ENCODE data around the gene DOCK1.

DOCK1 gene

DNA sequence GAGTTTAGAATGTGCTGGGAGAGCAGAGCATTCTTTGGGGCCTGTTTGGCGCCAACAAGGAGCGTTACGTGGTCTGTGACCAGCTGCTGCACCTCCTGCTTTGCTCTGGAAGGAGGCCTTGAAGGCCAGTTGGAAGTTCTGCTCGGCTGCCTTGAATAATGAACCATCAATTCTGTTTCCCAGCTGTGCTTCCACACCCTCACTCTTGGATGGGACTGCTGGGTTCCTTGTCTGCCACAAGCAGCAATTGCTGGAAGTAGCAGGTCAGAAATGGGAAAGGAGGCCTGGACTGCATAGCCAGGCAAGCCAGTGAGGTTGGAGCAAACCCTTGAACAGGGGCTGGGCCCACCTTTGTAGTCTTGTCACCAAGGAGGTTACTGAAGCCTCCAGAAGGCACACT, 377.8 kb downstream of the DOCK1 start:
- TF ChIP-seq, protein P1, sequence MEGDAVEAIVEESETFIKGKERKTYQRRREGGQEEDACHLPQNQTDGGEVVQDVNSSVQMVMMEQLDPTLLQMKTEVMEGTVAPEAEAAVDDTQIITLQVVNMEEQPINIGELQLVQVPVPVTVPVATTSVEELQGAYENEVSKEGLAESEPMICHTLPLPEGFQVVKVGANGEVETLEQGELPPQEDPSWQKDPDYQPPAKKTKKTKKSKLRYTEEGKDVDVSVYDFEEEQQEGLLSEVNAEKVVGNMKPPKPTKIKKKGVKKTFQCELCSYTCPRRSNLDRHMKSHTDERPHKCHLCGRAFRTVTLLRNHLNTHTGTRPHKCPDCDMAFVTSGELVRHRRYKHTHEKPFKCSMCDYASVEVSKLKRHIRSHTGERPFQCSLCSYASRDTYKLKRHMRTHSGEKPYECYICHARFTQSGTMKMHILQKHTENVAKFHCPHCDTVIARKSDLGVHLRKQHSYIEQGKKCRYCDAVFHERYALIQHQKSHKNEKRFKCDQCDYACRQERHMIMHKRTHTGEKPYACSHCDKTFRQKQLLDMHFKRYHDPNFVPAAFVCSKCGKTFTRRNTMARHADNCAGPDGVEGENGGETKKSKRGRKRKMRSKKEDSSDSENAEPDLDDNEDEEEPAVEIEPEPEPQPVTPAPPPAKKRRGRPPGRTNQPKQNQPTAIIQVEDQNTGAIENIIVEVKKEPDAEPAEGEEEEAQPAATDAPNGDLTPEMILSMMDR (IDR thresholded peaks at IDR 0.05), result no peak
- no peak overlapping the region for H3K27ac Mint-ChIP-seq
- DNase-seq, result no peak
- H3K4me1 Mint-ChIP-seq, result peaks cover 4% of the 10 kb centered on the region
- H3K27me3 Mint-ChIP-seq (ENCODE audit: low read depth, poor library complexity), result no peaks in the 10 kb centered on the region
- H3K9me3 Mint-ChIP-seq, result peaks cover 30% of the 10 kb centered on the region
- H3K4me3 Mint-ChIP-seq, result no peak overlapping the region
- peaks cover 46% of the 10 kb centered on the region for H3K36me3 Mint-ChIP-seq (ENCODE audit: low read depth)

DNA sequence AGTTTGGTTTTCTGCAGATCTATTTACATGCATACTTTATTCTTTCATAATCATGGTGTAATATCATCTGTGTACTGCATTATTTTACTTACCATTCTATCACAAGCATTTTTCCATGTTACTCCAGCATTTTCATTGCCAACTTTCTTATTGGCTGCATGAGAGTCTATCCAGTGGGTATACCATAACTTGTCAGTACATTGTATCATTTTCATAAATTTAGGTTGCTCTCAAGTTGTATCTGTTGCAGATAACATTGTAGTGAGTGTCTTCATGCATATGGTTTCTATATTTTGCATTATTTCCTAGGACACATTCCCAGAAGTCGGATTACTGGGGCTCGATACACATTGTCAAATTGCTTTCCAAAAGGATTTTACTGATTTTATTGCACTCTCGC, 378.3 kb downstream of the DOCK1 start:
- no peaks in the 10 kb centered on the region for H3K27me3 Mint-ChIP-seq (ENCODE audit: low read depth, poor library complexity)
- no peak overlapping the region for H3K27ac Mint-ChIP-seq
- H3K36me3 Mint-ChIP-seq (ENCODE audit: low read depth), result peaks cover 44% of the 10 kb centered on the region
- peaks cover 31% of the 10 kb centered on the region for H3K9me3 Mint-ChIP-seq
- no peak for DNase-seq
- TF ChIP-seq, protein P1 (IDR thresholded peaks at IDR 0.05), result no peak
- no peaks in the 10 kb centered on the region for H3K4me1 Mint-ChIP-seq
- no peak overlapping the region for H3K4me3 Mint-ChIP-seq

DNA sequence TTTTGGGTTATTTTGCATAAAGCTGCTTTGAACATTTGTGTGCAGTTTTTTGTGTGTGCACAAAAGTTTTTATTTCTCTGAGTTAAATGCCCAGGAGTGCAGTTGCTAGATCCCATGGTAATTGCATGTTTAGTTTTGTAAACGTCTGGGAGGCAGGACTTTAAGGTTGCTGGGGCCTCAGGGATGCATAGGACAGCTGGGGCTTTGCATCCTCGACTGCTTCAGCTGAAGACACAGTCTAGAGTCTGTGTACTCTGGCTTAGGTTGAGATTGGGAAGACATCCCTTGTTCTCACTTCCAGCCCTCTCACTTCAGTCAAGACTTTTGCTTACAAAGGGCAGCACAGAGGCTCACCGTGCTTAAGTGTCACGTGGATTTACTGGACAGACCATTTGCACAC, 385.6 kb downstream of the DOCK1 start:
- peaks cover 39% of the 10 kb centered on the region for H3K9me3 Mint-ChIP-seq
- TF ChIP-seq, protein P1 (IDR thresholded peaks at IDR 0.05), result no peak
- no peak for DNase-seq
- no peak overlapping the region for H3K4me3 Mint-ChIP-seq
- peaks cover 22% of the 10 kb centered on the region for H3K4me1 Mint-ChIP-seq
- peaks cover 38% of the 10 kb centered on the region for H3K36me3 Mint-ChIP-seq (ENCODE audit: low read depth)
- H3K27ac Mint-ChIP-seq, result no peak overlapping the region
- H3K27me3 Mint-ChIP-seq (ENCODE audit: low read depth, poor library complexity), result peaks cover 4% of the 10 kb centered on the region

DNA sequence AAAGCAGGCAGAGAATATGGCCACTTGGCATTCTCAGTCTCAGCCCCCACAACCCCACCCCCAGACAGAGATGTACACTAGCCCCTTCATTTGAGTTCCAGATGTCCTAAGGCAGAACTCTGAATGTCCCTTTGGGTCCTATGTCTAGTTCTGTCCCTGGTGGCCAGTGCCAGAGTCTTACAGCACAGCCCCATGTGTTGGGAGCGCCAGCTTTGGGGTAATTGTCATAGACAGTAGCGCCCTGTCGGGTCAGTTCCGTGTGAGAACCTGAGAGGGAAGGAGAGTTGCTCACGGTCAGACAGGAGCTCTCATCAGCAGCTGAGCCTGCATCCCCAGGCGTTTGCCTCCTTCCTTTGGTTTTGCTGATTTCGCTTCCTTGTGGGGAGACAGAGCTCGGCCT, 386.1 kb downstream of the DOCK1 start:
- H3K36me3 Mint-ChIP-seq (ENCODE audit: low read depth), result peaks cover 34% of the 10 kb centered on the region
- TF ChIP-seq, protein P1 (IDR thresholded peaks at IDR 0.05), result no peak
- H3K4me3 Mint-ChIP-seq, result no peak overlapping the region
- H3K27me3 Mint-ChIP-seq (ENCODE audit: low read depth, poor library complexity), result peaks cover 4% of the 10 kb centered on the region
- DNase-seq, result no peak
- H3K27ac Mint-ChIP-seq, result peak overlapping the region; percentile 87
- H3K4me1 Mint-ChIP-seq, result peaks cover 22% of the 10 kb centered on the region
- peaks cover 37% of the 10 kb centered on the region for H3K9me3 Mint-ChIP-seq

DNA sequence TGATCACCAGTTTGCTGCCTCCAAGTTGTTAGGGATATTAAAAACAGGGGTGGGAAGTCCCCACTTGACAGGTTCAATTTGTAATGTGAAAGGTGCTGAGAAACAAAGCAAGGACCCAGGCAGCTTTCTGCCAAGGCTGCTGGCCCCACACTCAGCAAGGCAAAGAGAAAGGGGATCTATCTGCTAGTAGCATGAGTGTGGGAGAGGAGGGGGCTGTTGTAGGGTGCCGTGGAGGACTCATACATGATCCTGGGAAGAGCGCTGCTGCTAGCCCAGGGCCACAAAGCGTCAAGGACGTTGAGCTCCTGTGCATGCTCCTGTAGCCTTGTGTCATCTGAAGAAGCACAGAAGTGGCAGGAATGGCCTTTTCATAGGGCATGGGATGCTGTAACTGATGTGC, 387.7 kb downstream of the DOCK1 start:
- H3K27ac Mint-ChIP-seq, result no peak overlapping the region
- peaks cover 4% of the 10 kb centered on the region for H3K27me3 Mint-ChIP-seq (ENCODE audit: low read depth, poor library complexity)
- H3K9me3 Mint-ChIP-seq, result peaks cover 27% of the 10 kb centered on the region
- H3K4me3 Mint-ChIP-seq, result no peak overlapping the region
- H3K36me3 Mint-ChIP-seq (ENCODE audit: low read depth), result peaks cover 25% of the 10 kb centered on the region
- peaks cover 36% of the 10 kb centered on the region for H3K4me1 Mint-ChIP-seq
- TF ChIP-seq, protein P1 (IDR thresholded peaks at IDR 0.05), result no peak
- DNase-seq, result no peak

DNA sequence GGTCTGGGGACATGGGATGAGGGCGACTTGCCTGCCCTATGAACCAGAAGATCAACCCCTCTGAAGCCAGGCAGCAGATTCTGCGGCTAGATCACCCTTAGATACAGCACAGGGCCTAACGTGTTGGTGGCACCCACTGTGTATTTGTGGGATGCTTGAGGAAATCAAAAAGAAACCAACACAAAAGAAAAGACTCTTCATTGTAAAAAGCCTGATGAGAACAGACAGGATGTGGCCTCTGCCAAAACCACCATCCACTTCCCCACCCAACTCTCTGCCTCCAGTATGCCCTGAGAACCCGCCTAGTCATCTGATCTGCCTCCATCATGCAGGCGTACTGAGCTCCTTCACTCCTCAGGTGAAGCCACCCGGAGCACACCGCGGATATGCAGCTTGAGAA, 388.4 kb downstream of the DOCK1 start:
- Mint-ChIP-seq H3K27ac (no peak overlapping the region), H3K36me3 (ENCODE audit: low read depth) (peaks cover 20% of the 10 kb centered on the region), H3K9me3 (peaks cover 20% of the 10 kb centered on the region), H3K27me3 (ENCODE audit: low read depth, poor library complexity) (peaks cover 4% of the 10 kb centered on the region), H3K4me3 (no peak overlapping the region), H3K4me1 (peaks cover 43% of the 10 kb centered on the region)
- DNase-seq, result no peak
- TF ChIP-seq, protein P1 (IDR thresholded peaks at IDR 0.05), result no peak

Data from nephron progenitor cell (in vitro differentiated cells).